AG08395 (cell line): Measurements from ENCODE around the gene STXBP4.
"Not testable (repeated sequence)": the region's sequence is repeated elsewhere in the genome, so short reads cannot be mapped to it uniquely, and the experiment has no call there.

Experiments
- DNase-seq: peaks from one replicate; pipeline ENCODE4 v3.0.0; 2012; ENCODE audit warnings: mixed read lengths, low spot score

The STXBP4 gene

GRCh38 chr17:55056526-55056925 is 88.0 kb downstream of the STXBP4 start:
- DNase-seq: no peak

- DNase-seq: no peak
These were observed 88.6 kb downstream of the STXBP4 start for GRCh38 chr17:55057184-55057583.

- DNase-seq: no peak
These were observed 91.2 kb downstream of the STXBP4 start for GRCh38 chr17:55059724-55060123.

GRCh38 chr17:55062921-55063320 is 94.4 kb downstream of the STXBP4 start:
- DNase-seq: peak; percentile 28

GRCh38 chr17:55063885-55064874 is 95.6 kb downstream of the STXBP4 start:
- no peak for DNase-seq

- DNase-seq: no peak
These were observed 99.3 kb downstream of the STXBP4 start for GRCh38 chr17:55067697-55068439.

GRCh38 chr17:55068862-55069811 is 100.6 kb downstream of the STXBP4 start:
- DNase-seq: no peak

GRCh38 chr17:55069983-55070529 is 101.5 kb downstream of the STXBP4 start:
- no peak for DNase-seq

- no peak for DNase-seq
These were observed 104.3 kb downstream of the STXBP4 start for GRCh38 chr17:55072898-55073297.

GRCh38 chr17:55073467-55073866 is 104.9 kb downstream of the STXBP4 start:
- DNase-seq: not testable (repeated sequence)

- DNase-seq: no peak
These were observed 113.0 kb downstream of the STXBP4 start for GRCh38 chr17:55081559-55081958.

- peak; percentile 29 for DNase-seq
These were observed 118.1 kb downstream of the STXBP4 start for GRCh38 chr17:55086635-55087058.

GRCh38 chr17:55089256-55089655 is 120.7 kb downstream of the STXBP4 start:
- DNase-seq: no peak

- no peak for DNase-seq
These were observed 121.5 kb downstream of the STXBP4 start for GRCh38 chr17:55090079-55090492.

GRCh38 chr17:55093353-55093752 is 124.8 kb downstream of the STXBP4 start:
- no peak for DNase-seq

- no peak for DNase-seq
These were observed 130.2 kb downstream of the STXBP4 start for GRCh38 chr17:55098765-55099164.

GRCh38 chr17:55110521-55110920 is 142.0 kb downstream of the STXBP4 start:
- no peak for DNase-seq

- DNase-seq: no peak
These were observed 145.7 kb downstream of the STXBP4 start for GRCh38 chr17:55114283-55114682.

GRCh38 chr17:55116440-55116914 is 147.9 kb downstream of the STXBP4 start:
- DNase-seq: no peak

- no peak for DNase-seq
These were observed 148.6 kb downstream of the STXBP4 start for GRCh38 chr17:55117164-55117563.

- DNase-seq: no peak
These were observed 152.1 kb downstream of the STXBP4 start for GRCh38 chr17:55120651-55121050.
